Fibroblast of pulmonary artery (primary cell): ENCODE results near the gene CDCA8.

Source experiments
- DNase-seq: peaks from one replicate; pipeline ENCODE4 v3.0.0-alpha.2; 2010; ENCODE audit warnings: low read depth
- H3K4me3 ChIP-seq: replicated peaks from 2 replicates; pipeline ENCODE4 v1.5.1; 2011; ENCODE audit warnings: low read depth, mild to moderate bottlenecking, control low read depth, low read length, moderate library complexity
- TF ChIP-seq, protein P1 (sequence below): IDR thresholded peaks from 2 replicates; pipeline ENCODE4 v1.5.1; 2011; ENCODE audit warnings: mild to moderate bottlenecking, control low read depth, low read length, inconsistent platforms; ENCODE audit errors: missing control alignments

Gene CDCA8

DNA sequence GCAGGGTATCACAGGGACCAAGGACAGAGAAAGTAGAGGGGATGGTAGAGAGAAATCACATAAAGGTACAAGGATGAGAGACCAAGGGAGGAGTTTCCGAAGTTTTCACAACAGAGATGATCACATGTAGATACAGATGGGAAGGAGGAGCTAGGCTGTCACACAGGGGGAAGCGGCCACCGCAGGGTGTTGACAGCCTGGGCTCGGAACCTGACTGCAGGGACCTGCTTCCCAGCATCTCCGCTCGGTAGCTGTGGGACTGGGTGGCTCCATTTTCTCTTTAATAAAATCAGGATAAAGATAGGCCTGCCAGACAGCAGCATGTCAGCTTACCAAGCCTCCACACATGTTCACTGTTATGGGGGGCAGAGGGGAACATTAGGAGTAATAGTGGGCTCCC lies 32.3 kb downstream of the CDCA8 start:
- TF ChIP-seq, protein P1, sequence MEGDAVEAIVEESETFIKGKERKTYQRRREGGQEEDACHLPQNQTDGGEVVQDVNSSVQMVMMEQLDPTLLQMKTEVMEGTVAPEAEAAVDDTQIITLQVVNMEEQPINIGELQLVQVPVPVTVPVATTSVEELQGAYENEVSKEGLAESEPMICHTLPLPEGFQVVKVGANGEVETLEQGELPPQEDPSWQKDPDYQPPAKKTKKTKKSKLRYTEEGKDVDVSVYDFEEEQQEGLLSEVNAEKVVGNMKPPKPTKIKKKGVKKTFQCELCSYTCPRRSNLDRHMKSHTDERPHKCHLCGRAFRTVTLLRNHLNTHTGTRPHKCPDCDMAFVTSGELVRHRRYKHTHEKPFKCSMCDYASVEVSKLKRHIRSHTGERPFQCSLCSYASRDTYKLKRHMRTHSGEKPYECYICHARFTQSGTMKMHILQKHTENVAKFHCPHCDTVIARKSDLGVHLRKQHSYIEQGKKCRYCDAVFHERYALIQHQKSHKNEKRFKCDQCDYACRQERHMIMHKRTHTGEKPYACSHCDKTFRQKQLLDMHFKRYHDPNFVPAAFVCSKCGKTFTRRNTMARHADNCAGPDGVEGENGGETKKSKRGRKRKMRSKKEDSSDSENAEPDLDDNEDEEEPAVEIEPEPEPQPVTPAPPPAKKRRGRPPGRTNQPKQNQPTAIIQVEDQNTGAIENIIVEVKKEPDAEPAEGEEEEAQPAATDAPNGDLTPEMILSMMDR = no peak
- no peak overlapping the region for H3K4me3 ChIP-seq
- no peak for DNase-seq

DNA sequence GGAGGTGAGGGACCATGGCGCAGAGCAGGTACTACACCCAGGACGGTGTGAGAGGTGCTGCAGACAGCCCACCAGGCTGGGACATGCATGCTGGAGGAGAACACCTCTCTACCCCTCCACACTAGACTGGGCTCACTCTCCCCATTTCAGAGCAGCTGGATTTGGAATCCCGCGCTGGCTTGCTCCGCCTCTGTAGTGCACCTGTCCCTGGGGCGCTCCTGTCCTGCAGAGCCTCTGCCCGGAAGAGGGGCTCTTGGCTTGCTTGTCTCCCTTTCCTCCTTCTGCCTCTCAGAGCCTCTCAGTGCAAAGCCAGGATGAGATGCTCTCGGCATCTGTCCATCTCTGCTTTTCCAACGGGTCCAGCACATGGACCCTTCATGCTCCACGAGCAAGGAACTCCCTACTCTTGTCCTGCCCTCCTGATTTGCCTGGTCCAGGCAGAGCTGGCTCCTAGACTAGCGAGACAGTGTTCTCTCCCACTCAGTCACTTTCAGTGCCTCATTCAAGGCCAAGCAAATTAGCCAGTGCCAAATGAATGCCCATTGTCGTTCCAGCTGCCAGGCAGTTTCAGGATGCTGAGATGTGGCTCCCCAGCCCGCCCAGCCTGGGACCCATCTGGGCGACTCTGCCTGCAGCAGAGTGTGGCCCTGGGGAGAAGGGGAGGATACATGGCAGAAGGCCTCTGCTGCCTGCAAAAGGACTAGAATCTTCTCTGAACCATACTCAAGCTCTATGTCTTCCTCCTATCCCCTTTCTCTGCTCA lies 33.7 kb downstream of the CDCA8 start:
- H3K4me3 ChIP-seq = no peak overlapping the region
- TF ChIP-seq, protein P1 = no peak
- DNase-seq = no peak

DNA sequence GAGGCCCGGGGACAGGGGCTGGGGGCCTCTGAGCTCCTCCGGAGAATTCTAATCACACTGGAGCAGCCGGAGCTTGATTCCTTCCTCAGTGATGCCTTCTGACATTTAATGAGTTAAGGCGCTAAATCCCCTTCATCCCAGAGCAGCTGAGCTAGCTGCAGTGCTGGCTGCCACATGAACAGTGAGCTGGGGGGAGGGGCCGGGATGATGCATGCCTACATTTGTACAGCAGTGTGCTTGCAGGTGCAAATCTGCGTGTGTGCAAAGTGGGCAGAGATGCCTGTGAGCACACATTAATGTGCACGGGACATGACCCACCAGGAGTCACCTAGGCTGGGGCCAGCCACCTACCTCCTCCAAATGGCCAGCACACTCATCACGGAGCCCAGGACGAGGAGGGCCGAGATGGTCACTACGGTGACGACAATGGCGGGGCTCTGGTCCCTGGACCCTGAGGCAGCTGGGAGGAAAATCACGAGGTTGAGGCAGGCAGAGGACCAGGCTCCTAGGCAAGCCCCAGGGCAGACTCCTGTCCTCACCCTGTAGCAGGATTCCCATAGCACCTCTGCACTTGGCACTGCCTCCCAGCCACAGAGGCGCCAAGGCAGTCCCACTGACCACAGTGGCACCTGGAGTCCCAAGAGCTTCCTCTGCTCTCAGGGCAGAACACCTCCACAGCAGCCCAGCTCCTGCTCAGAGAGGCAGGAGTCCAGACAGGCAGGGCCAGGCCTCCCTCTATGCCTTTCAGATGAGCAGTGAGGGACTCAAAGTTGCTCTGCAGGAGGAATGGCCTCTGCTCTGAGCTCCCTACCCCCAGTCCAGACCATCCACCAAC lies 34.7 kb downstream of the CDCA8 start:
- DNase-seq = no peak
- TF ChIP-seq, protein P1 = no peak
- H3K4me3 ChIP-seq = no peak overlapping the region

DNA sequence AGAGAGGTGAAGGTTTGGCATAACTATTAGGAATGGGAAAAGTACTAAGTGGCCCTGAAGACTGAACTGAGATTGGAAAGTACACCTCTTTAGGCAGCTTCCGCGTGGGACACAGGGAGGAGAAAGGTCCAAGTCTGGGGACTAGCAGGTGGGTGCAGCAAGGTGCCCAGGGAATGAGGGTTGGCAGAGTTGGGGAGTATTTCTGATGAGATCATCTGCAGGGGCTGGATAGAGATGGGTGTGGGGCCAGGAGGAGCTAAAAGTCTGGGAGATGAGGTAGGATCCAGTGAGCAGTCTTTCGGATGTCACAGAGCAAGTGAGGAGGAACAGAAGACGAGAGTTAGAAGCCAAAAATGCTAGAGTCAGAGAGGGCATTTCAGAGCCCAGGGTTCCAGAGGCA lies 36.1 kb downstream of the CDCA8 start:
- H3K4me3 ChIP-seq = no peak overlapping the region
- DNase-seq = no peak
- TF ChIP-seq, protein P1 = no peak

DNA sequence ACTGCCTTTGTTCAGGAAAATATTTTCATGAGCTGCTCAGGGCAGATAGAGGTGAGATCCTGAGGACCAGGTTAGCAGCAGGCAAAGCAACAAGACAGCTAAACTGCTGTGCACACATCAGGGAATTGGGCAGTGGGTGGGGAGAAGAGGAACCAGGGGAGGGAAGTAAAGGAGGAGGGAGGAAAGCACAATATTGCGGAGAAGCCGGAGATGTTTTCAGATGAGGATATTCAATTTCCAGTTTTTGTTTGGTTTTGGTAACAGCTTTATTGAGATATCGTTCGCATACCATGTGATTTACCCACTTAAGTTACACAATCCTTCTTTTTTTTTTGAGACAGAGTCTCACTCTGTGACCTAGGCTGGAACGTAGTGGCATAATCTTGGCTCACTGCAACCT lies 38.1 kb downstream of the CDCA8 start:
- DNase-seq = no peak
- no peak overlapping the region for H3K4me3 ChIP-seq
- TF ChIP-seq, protein P1 = no peak

DNA sequence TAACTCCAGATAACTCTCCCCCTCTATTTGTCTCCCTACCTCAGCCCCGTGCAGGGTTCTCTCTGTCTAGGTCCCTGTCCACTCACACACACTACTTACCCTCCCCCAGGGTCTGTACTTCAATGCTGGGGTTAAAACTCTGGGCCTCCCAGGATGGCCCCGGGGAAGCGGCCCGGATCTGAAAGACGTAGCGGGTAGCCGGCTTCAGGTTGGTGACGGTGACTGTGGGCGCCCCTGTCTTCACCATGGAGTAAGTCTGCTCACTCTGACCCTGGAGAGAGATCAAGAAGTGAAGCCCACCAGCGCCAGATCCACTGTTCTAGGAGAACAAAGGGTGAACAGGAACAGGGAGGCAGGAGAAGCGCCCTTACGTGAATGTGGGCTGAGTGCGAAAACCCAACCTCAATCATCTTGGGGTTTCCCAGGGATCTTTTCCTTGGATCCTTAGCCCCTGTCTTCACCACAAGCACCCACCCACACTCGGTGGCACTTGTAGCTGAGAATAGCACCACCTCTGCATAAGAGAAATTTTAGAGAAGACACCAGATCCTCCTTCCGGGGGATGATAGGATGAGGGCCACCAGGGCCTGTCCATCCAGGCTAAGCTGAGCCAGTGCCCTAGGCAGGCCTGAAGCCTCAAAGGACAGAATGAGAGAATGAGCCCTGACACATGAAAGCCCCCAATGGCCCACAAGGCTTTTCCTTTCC lies 39.1 kb downstream of the CDCA8 start:
- H3K4me3 ChIP-seq = no peak overlapping the region
- TF ChIP-seq, protein P1 = no peak
- no peak for DNase-seq
